GM23338 (cell line): ENCODE results near the gene VN1R5. TPM values are rescaled to one million over a fixed set of nuclear protein-coding genes. Genes with fewer than 3 reads are reported as not detected.

ENCODE experiments used
- ATAC-seq: fragments of 200-7000 bp; cut with Tn5 transposase; 3 replicates; pipeline ENCODE4 v1.9.1; 2020
- DNase-seq: peaks from one replicate; pipeline ENCODE4 v3.0.0-alpha.2; 2015; ENCODE audit warnings: low spot score
- H2AFZ ChIP-seq: fragments of 200-600 bp; sonication (generic); 2 replicates; pipeline ENCODE4 v1.8.0; 2016; ENCODE audit warnings: antibody characterized with exemption, mild to moderate bottlenecking, moderate library complexity
- H3F3A ChIP-seq: fragments of 200-600 bp; sonication (generic); replicated peaks from 2 replicates; pipeline ENCODE4 v1.8.0; 2017; ENCODE audit warnings: antibody characterized with exemption, mixed run types, low read depth
- H3K27ac ChIP-seq: fragments of 200-600 bp; sonication (generic); 2 replicates; pipeline ENCODE4 v1.6.1; 2016; ENCODE audit warnings: low read depth
- H3K27me3 ChIP-seq: fragments of 200-600 bp; sonication (generic); 2 replicates; pipeline ENCODE4 v1.8.0; 2016; ENCODE audit warnings: mild to moderate bottlenecking, mixed run types, moderate library complexity; ENCODE audit not compliant: insufficient read depth
- H3K36me3 ChIP-seq: fragments of 200-600 bp; sonication (generic); 2 replicates; pipeline ENCODE4 v1.8.0; 2016; ENCODE audit warnings: mild to moderate bottlenecking; ENCODE audit not compliant: insufficient read depth
- H3K4me1 ChIP-seq: fragments of 200-600 bp; sonication (generic); 2 replicates; pipeline ENCODE4 v1.8.0; 2016; ENCODE audit warnings: mild to moderate bottlenecking, moderate library complexity; ENCODE audit not compliant: insufficient read depth
- H3K4me2 ChIP-seq: fragments of 200-600 bp; sonication (generic); 2 replicates; pipeline ENCODE4 v1.7.1; 2017; ENCODE audit warnings: mixed run types
- H3K4me3 ChIP-seq: fragments of 200-600 bp; sonication (generic); 2 replicates; pipeline ENCODE4 v1.6.1; 2016; ENCODE audit warnings: mixed run types
- H3K79me2 ChIP-seq: fragments of 200-600 bp; sonication (generic); replicated peaks from 2 replicates; pipeline ENCODE4 v1.8.0; 2017; ENCODE audit warnings: mild to moderate bottlenecking; ENCODE audit not compliant: insufficient read depth
- H3K9me2 ChIP-seq: fragments of 200-600 bp; sonication (generic); 2 replicates; pipeline ENCODE4 v1.8.0; 2017; ENCODE audit not compliant: insufficient read depth
- H4K20me1 ChIP-seq: fragments of 200-600 bp; sonication (generic); replicated peaks from 2 replicates; pipeline ENCODE4 v1.8.0; 2017; ENCODE audit warnings: mild to moderate bottlenecking; ENCODE audit not compliant: insufficient read depth
- H3K27ac Mint-ChIP-seq: 2 replicates; pipeline ENCODE4 v1.8.0; 2020; ENCODE audit warnings: inconsistent platforms, mild to moderate bottlenecking, moderate library complexity, mixed read lengths
- H3K27me3 Mint-ChIP-seq: 3 replicates; pipeline ENCODE4 v1.8.0; 2022; ENCODE audit warnings: low read depth, mild to moderate bottlenecking, moderate library complexity, mixed read lengths, inconsistent platforms; ENCODE audit not compliant: insufficient read depth, poor library complexity
- H3K36me3 Mint-ChIP-seq: 3 replicates; pipeline ENCODE4 v1.8.0; 2021; ENCODE audit warnings: low read depth, mild to moderate bottlenecking, inconsistent platforms, moderate library complexity, mixed read lengths
- H3K4me1 Mint-ChIP-seq: 3 replicates; pipeline ENCODE4 v1.8.0; 2020; ENCODE audit warnings: mild to moderate bottlenecking, inconsistent platforms, mixed read lengths
- H3K4me3 Mint-ChIP-seq: 3 replicates; pipeline ENCODE4 v1.8.0; 2021; ENCODE audit warnings: moderate library complexity, mild to moderate bottlenecking, inconsistent platforms, mixed read lengths
- H3K9me3 Mint-ChIP-seq: 3 replicates; pipeline ENCODE4 v1.8.0; 2020; ENCODE audit warnings: moderate library complexity, mild to moderate bottlenecking, inconsistent platforms, mixed read lengths
- CREB1 ChIP-seq: fragments of 250-450 bp; sonication (Bioruptor Pico); IDR thresholded peaks from 2 replicates; pipeline ENCODE4 v1.5.0; 2020; ENCODE audit warnings: low read depth, mild to moderate bottlenecking, moderate library complexity
- CTCF ChIP-seq, 2 experiments: fragments of 200-600 bp in 1 of 2; sonication (generic) in 1 of 2; conservative IDR thresholded peaks; 2 replicates each; pipeline versions ENCODE4 v1.5.1 to v1.6.1; 2016 to 2017; ENCODE audit warnings: antibody characterized with exemption in 2 of 2, low read depth in 2 of 2, mild to moderate bottlenecking in 2 of 2, moderate library complexity in 1 of 2
- ETS1 ChIP-seq: IDR thresholded peaks from 2 replicates; pipeline ENCODE4 v1.6.1; 2016; ENCODE audit warnings: antibody characterized with exemption
- EZH2 ChIP-seq: fragments of 200-600 bp; sonication (generic); IDR thresholded peaks from one replicate; pipeline ENCODE4 v1.8.0; 2017; ENCODE audit warnings: antibody characterized with exemption, mild to moderate bottlenecking, low read depth; ENCODE audit not compliant: unreplicated experiment
- EZH2phosphoT487 ChIP-seq: fragments of 200-600 bp; sonication (generic); IDR thresholded peaks from one replicate; pipeline ENCODE4 v1.8.1; 2018; ENCODE audit warnings: antibody characterized with exemption; ENCODE audit not compliant: unreplicated experiment
- NANOG ChIP-seq: IDR thresholded peaks from 2 replicates; pipeline ENCODE4 v1.6.1; 2016; ENCODE audit warnings: antibody characterized with exemption, borderline replicate concordance
- REST ChIP-seq: IDR thresholded peaks from one replicate; pipeline ENCODE4 v1.6.1; 2018; ENCODE audit warnings: antibody characterized with exemption; ENCODE audit not compliant: unreplicated experiment
- STAT1 ChIP-seq: IDR thresholded peaks from one replicate; pipeline ENCODE4 v1.6.1; 2016; ENCODE audit warnings: antibody characterized with exemption; ENCODE audit not compliant: unreplicated experiment
- ZNF114 ChIP-seq: fragments of 250-450 bp; sonication (Bioruptor Pico); IDR thresholded peaks from 2 replicates; pipeline ENCODE4 v1.5.0; 2020; ENCODE audit warnings: mild to moderate bottlenecking, moderate library complexity
- ZNF331 ChIP-seq: fragments of 250-450 bp; sonication (Bioruptor Pico); IDR thresholded peaks from 2 replicates; pipeline ENCODE4 v1.5.0; 2020; ENCODE audit warnings: low read depth, mild to moderate bottlenecking, moderate library complexity
- ZNF462 ChIP-seq: fragments of 250-450 bp; sonication (Bioruptor Pico); IDR thresholded peaks from 2 replicates; pipeline ENCODE4 v1.5.0; 2020; ENCODE audit warnings: mild to moderate bottlenecking, moderate library complexity
- polyA plus RNA-seq: library from polyadenylated mRNA; unstranded; fragments of >200 nt; fragmentation: Nextera tagmentation; extraction: Ambion mirVana; gene quantifications from 2 replicates; pipeline ENCODE4 v1.2.1, GENCODE V29; 2016
- total RNA-seq: library from RNA; depleted of rRNA; stranded (reverse); fragments of >200 nt; shearing (Covaris generic); gene quantifications from 2 replicates; pipeline ENCODE4 v1.2.3, GENCODE V29; 2014

VN1R5 gene
- total and polyA plus RNA-seq, 2 experiments from 2014 or later: not detected

- TF ChIP-seq REST (no peak), NANOG (no peak), EZH2phosphoT487 (no peak), ZNF331 (CRISPR knock-in tag) (no peak), STAT1 (no peak), EZH2 (no peak), ZNF114 (CRISPR knock-in tag) (no peak), CREB1 (CRISPR knock-in tag) (no peak)
Measured at GRCh38 chr1:247270003-247270402, 14.1 kb downstream of the VN1R5 start (continued).

- no peak overlapping the region for H3K27ac Mint-ChIP-seq
- H3K4me2 ChIP-seq: no peak overlapping the region
- ATAC-seq: peak; percentile 55
- TF ChIP-seq ZNF114 (CRISPR knock-in tag) (no peak), ZNF462 (no peak), CTCF (conservative IDR thresholded peaks at IDR 0.05; ENCODE audit: low read depth in 2 of 2) (no peak), EZH2 (no peak), CREB1 (CRISPR knock-in tag) (no peak), NANOG (no peak), ETS1 (no peak), ZNF331 (CRISPR knock-in tag) (no peak)
Measured at GRCh38 chr1:247273013-247273412, 17.1 kb downstream of the VN1R5 start.

More at GRCh38 chr1:247273013-247273412, 17.1 kb downstream of the VN1R5 start:
- Mint-ChIP-seq H3K4me1 (no peaks in the 10 kb centered on the region), H3K4me3 (no peak overlapping the region), H3K27me3 (peaks cover 1% of the 10 kb centered on the region), H3K36me3 (peaks cover 18% of the 10 kb centered on the region; the same call in 2 of the 3 replicates), H3K9me3 (peaks cover 27% of the 10 kb centered on the region)
- no peaks in the 10 kb centered on the region for H3F3A ChIP-seq
- DNase-seq: no peak
- H4K20me1 ChIP-seq: no peaks in the 10 kb centered on the region
- H3K4me3 ChIP-seq: no peak overlapping the region
- no peaks in the 10 kb centered on the region for H3K36me3 ChIP-seq
- H3K79me2 ChIP-seq: no peaks in the 10 kb centered on the region
- H3K27me3 ChIP-seq: no peaks in the 10 kb centered on the region
- peak overlapping the region; percentile 72; the same call in 1 of the 2 replicates for H2AFZ ChIP-seq
- H3K27ac ChIP-seq: no peak overlapping the region
- H3K4me1 ChIP-seq: no peaks in the 10 kb centered on the region
- no peaks in the 10 kb centered on the region for H3K9me2 ChIP-seq
